K562 (cell line): Measurements from ENCODE around the gene SLC13A4. TPM values are rescaled to one million over a fixed set of nuclear protein-coding genes. Genes with fewer than 3 reads are reported as not detected.

Source experiments
- FOSL1 ChIP-seq: fragments of 200-800 bp; sonication (Bioruptor generic); conservative IDR thresholded peaks from 2 replicates; pipeline ENCODE4 v1.6.1; 2016; ENCODE audit warnings: missing genetic modification characterization, missing compliant biosample characterization
- HDAC2 ChIP-seq: fragments of 450-650 bp; IDR thresholded peaks from 2 replicates; pipeline ENCODE4 v1.6.1; 2016; ENCODE audit warnings: mild to moderate bottlenecking
- KDM1A ChIP-seq, 2 experiments: fragments of 450-650 bp; IDR thresholded peaks; 2 replicates each; pipeline ENCODE4 v1.6.1; 2016; ENCODE audit warnings: mild to moderate bottlenecking in 2 of 2
- MAZ ChIP-seq, 2 experiments: fragments of 450-650 bp in 1 of 2; sonication (generic) in 1 of 2; formaldehyde crosslinking; IDR thresholded peaks in 1 of 2; conservative IDR thresholded peaks in 1 of 2; 2 replicates each; pipeline versions ENCODE4 v1.4.0 to v1.5.0; 2020; ENCODE audit warnings: mild to moderate bottlenecking in 1 of 2, missing genetic modification reagents in 1 of 2
- PYGO2 ChIP-seq: fragments of 450-650 bp; IDR thresholded peaks from 2 replicates; pipeline ENCODE4 v1.6.1; 2016; ENCODE audit warnings: mild to moderate bottlenecking, missing genetic modification characterization, moderate library complexity, missing compliant biosample characterization
- SMC3 ChIP-seq: conservative IDR thresholded peaks from 2 replicates; pipeline ENCODE4 v1.6.1; 2011; ENCODE audit warnings: low read depth, low read length, improper control_type of control experiment; ENCODE audit not compliant: insufficient read depth
- TEAD1 ChIP-seq, 2 experiments: fragments of 450-650 bp in 1 of 2; sonication (generic) in 1 of 2; formaldehyde crosslinking; IDR thresholded peaks; 2 replicates each; pipeline versions ENCODE4 v1.4.0 to v1.8.0; 2020 to 2022; ENCODE audit warnings: mild to moderate bottlenecking in 2 of 2, missing genetic modification reagents in 1 of 2
- ZNF239 ChIP-seq: fragments of 250-450 bp; sonication (Bioruptor Pico); IDR thresholded peaks from 2 replicates; pipeline ENCODE4 v1.4.0; 2020; ENCODE audit warnings: mild to moderate bottlenecking
- ZNF431 ChIP-seq: sonication (generic); formaldehyde crosslinking; IDR thresholded peaks from 2 replicates; pipeline ENCODE4 v1.8.0; 2022; ENCODE audit warnings: mild to moderate bottlenecking, missing genetic modification reagents
- ZNF830 ChIP-seq: fragments of 250-450 bp; sonication (Bioruptor Pico); IDR thresholded peaks from 2 replicates; pipeline ENCODE4 v1.5.0; 2021; ENCODE audit warnings: mild to moderate bottlenecking
- polyA plus RNA-seq, 8 experiments: library from polyadenylated mRNA; depleted of rRNA in 4 of 8; stranded (reverse) in 5 of 8; unstranded in 3 of 8; fragments of >200 nt; fragmentation: Nextera tagmentation in 2 of 8; fragmentation: Illumina TruSeq in 1 of 8; extraction: Ambion mirVana in 2 of 8; extraction: Trizol in 1 of 8; gene quantifications; 2 replicates each; pipeline versions ENCODE4 v1.2.1 to v1.2.3, GENCODE V29; 2011 to 2014; ENCODE audit warnings: inconsistent platforms in 1 of 8, missing spikeins in 1 of 8
- total RNA-seq, 7 experiments: library from RNA; depleted of rRNA in 6 of 7; stranded (reverse); fragments of >200 nt in 6 of 7; fragmentation: Illumina TruSeq in 2 of 7; extraction: Trizol in 2 of 7; gene quantifications; 2 replicates each; pipeline versions ENCODE4 v1.2.1 to v1.2.3, GENCODE V29; 2011 to 2021; ENCODE audit warnings: low replicate concordance in 1 of 7
- TF ChIP-seq, protein P1 (sequence below): fragments of 250-450 bp; sonication (Bioruptor Pico); IDR thresholded peaks from 2 replicates; pipeline ENCODE4 v1.5.0; 2021
- TF ChIP-seq, protein P2 (sequence below): IDR thresholded peaks from 3 replicates; pipeline ENCODE4 v1.6.1; 2011; ENCODE audit warnings: borderline replicate concordance, mild to moderate bottlenecking, moderate library complexity; ENCODE audit not compliant: insufficient read length; ENCODE audit errors: extremely low read depth
- TF ChIP-seq, protein P3 (sequence below), 2 experiments: IDR thresholded peaks in 1 of 2; conservative IDR thresholded peaks in 1 of 2; 2 replicates each; pipeline ENCODE4 v1.6.1; 2016; ENCODE audit warnings: low read depth in 2 of 2, mild to moderate bottlenecking in 1 of 2, missing compliant biosample characterization in 1 of 2, missing genetic modification characterization in 1 of 2, moderate library complexity in 1 of 2
- TF ChIP-seq, protein P4 (sequence below): sonication (generic); formaldehyde crosslinking; IDR thresholded peaks from 2 replicates; pipeline ENCODE4 v1.8.0; 2022; ENCODE audit warnings: missing genetic modification reagents, mild to moderate bottlenecking, moderate library complexity, borderline replicate concordance
- TF ChIP-seq, protein P5 (sequence below): fragments of 450-650 bp; formaldehyde crosslinking; conservative IDR thresholded peaks from 2 replicates; pipeline ENCODE4 v1.4.0; 2022; ENCODE audit warnings: mild to moderate bottlenecking, missing genetic modification characterization

The SLC13A4 gene
- total and polyA plus RNA-seq, 9 of the 15 experiments (the other 6 are each of a cell fraction or from before 2014, with no cell fraction given): 0.11 to 1.0 (median 0.36) TPM

DNA sequence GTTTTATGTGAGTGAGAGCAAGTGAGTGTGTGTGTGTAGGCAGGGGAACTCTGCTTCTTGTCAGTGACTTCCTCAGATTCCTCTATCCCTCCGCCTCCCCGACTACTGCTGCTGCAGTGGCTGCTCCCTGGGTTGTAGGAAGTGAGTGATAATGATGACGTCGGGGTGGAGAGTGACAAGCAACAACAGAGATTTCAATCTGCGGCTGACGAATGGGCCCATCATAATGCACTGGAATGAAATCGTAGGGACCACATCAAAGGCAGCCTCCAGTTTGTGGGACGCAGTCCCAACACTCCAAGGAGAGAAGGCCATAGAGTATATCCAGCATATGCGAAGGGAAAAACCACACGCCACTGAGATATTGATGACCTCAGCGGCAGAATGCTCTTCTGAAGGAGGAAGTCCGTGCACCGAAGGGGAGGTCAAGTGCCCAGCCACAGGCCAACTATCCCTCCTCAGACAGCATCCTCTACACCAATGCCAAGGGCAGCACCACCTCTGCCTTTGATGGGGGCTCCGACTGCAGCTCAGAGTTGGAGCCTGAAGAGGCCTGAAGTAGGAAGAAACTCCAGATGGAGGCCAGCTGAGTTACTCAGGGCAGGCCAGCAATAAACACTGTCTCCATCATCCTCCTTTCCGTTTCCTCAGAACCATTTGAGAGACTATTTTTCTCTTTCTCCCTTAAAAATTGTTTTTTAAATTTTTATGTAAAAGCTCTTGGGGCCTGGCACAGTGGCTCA lies 77.0 kb downstream of the SLC13A4 start (continued):
- TF ChIP-seq SMC3 (0 out of 2 replicates have a peak, but pooled peaks have one; percentile 7), ZNF431 (CRISPR knock-in tag) (no peak), FOSL1 (peak; percentile 89), MAZ (CRISPR knock-in tag; conservative IDR thresholded peaks at IDR 0.05 in 1 of 2, IDR thresholded peaks at IDR 0.05 in 1 of 2) (0 out of 4 replicates have a peak, but pooled peaks of 1 of the 2 experiments have one; percentile 51), ZNF830 (no peak), HDAC2 (peak; percentile 94), TEAD1 (CRISPR knock-in tag; IDR thresholded peaks at IDR 0.05) (peak in 1 of 2 experiments; percentile 94; a peak in 3 of 4 replicates), ZNF239 (CRISPR knock-in tag) (peak; percentile 54), KDM1A (IDR thresholded peaks at IDR 0.05) (peak; percentile 95 to 97), PYGO2 (tag) (0 out of 2 replicates have a peak, but pooled peaks have one; percentile 62)
- TF ChIP-seq, protein P1, sequence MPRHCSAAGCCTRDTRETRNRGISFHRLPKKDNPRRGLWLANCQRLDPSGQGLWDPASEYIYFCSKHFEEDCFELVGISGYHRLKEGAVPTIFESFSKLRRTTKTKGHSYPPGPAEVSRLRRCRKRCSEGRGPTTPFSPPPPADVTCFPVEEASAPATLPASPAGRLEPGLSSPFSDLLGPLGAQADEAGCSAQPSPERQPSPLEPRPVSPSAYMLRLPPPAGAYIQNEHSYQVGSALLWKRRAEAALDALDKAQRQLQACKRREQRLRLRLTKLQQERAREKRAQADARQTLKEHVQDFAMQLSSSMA (CRISPR knock-in tag): no peak
- TF ChIP-seq, protein P2, sequence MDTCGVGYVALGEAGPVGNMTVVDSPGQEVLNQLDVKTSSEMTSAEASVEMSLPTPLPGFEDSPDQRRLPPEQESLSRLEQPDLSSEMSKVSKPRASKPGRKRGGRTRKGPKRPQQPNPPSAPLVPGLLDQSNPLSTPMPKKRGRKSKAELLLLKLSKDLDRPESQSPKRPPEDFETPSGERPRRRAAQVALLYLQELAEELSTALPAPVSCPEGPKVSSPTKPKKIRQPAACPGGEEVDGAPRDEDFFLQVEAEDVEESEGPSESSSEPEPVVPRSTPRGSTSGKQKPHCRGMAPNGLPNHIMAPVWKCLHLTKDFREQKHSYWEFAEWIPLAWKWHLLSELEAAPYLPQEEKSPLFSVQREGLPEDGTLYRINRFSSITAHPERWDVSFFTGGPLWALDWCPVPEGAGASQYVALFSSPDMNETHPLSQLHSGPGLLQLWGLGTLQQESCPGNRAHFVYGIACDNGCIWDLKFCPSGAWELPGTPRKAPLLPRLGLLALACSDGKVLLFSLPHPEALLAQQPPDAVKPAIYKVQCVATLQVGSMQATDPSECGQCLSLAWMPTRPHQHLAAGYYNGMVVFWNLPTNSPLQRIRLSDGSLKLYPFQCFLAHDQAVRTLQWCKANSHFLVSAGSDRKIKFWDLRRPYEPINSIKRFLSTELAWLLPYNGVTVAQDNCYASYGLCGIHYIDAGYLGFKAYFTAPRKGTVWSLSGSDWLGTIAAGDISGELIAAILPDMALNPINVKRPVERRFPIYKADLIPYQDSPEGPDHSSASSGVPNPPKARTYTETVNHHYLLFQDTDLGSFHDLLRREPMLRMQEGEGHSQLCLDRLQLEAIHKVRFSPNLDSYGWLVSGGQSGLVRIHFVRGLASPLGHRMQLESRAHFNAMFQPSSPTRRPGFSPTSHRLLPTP: no peak
- TF ChIP-seq, protein P3, sequence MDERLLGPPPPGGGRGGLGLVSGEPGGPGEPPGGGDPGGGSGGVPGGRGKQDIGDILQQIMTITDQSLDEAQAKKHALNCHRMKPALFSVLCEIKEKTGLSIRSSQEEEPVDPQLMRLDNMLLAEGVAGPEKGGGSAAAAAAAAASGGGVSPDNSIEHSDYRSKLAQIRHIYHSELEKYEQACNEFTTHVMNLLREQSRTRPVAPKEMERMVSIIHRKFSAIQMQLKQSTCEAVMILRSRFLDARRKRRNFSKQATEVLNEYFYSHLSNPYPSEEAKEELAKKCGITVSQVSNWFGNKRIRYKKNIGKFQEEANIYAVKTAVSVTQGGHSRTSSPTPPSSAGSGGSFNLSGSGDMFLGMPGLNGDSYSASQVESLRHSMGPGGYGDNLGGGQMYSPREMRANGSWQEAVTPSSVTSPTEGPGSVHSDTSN (CRISPR knock-in tag; IDR thresholded peaks at IDR 0.05; ENCODE audit: low read depth): peak; percentile 55
- TF ChIP-seq, protein P3 (tag; conservative IDR thresholded peaks at IDR 0.05; ENCODE audit: low read depth): peak; percentile 91
- TF ChIP-seq, protein P4, sequence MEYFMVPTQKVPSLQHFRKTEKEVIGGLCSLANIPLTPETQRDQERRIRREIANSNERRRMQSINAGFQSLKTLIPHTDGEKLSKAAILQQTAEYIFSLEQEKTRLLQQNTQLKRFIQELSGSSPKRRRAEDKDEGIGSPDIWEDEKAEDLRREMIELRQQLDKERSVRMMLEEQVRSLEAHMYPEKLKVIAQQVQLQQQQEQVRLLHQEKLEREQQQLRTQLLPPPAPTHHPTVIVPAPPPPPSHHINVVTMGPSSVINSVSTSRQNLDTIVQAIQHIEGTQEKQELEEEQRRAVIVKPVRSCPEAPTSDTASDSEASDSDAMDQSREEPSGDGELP: peak; percentile 71; the same call in 1 of the 2 replicates
- TF ChIP-seq, protein P5, sequence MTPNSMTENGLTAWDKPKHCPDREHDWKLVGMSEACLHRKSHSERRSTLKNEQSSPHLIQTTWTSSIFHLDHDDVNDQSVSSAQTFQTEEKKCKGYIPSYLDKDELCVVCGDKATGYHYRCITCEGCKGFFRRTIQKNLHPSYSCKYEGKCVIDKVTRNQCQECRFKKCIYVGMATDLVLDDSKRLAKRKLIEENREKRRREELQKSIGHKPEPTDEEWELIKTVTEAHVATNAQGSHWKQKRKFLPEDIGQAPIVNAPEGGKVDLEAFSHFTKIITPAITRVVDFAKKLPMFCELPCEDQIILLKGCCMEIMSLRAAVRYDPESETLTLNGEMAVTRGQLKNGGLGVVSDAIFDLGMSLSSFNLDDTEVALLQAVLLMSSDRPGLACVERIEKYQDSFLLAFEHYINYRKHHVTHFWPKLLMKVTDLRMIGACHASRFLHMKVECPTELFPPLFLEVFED (CRISPR knock-in tag): 0 out of 2 replicates have a peak, but pooled peaks have one; percentile 38
